HEK293 (cell line): ENCODE results near the gene NCK2.

ENCODE experiments used
- CTCF ChIA-PET: fragments of 350-600 bp; formaldehyde crosslinking; extraction: SDS; loops from one replicate; lab custom pipeline; 2021; ENCODE audit warnings: antibody characterized with exemption; lab: Yijun Ruan, JAX
- POLR2A ChIA-PET: fragments of 300-600 bp; formaldehyde crosslinking; extraction: SDS; loops from one replicate; lab custom pipeline; 2020; ENCODE audit warnings: antibody characterized with exemption, inconsistent platforms; lab: Yijun Ruan, JAX
- H3K27ac ChIP-seq: fragments of 200-500 bp; sonication (Bioruptor generic); 2 replicates; pipeline ENCODE4 v1.5.1; 2014; ENCODE audit warnings: low read depth, low read length, control low read depth, inconsistent platforms; ENCODE audit errors: extremely low read depth
- H3K36me3 ChIP-seq, 2 experiments: fragments of 200-500 bp in 1 of 2; sonication (Bioruptor generic) in 1 of 2; 1 replicate in 1 of 2; 2 replicates in 1 of 2; pipeline ENCODE4 v1.5.1; 2014 to 2017; ENCODE audit warnings: inconsistent platforms in 2 of 2, low read length in 2 of 2; ENCODE audit not compliant: control insufficient read depth in 2 of 2, insufficient read depth in 1 of 2
- H3K4me1 ChIP-seq: fragments of 200-500 bp; sonication (Bioruptor generic); 2 replicates; pipeline ENCODE4 v1.5.1; 2014; ENCODE audit warnings: mild to moderate bottlenecking, low read length, inconsistent platforms; ENCODE audit not compliant: control insufficient read depth, insufficient read depth
- H3K4me3 ChIP-seq: 2 replicates; pipeline ENCODE4 v1.5.1; 2011; ENCODE audit warnings: low read depth, mild to moderate bottlenecking, control low read depth, low read length, moderate library complexity
- H3K9me3 ChIP-seq: fragments of 200-500 bp; sonication (Bioruptor generic); 2 replicates; pipeline ENCODE4 v1.5.1; 2014; ENCODE audit warnings: low read depth, low read length, inconsistent platforms; ENCODE audit not compliant: control insufficient read depth, insufficient read depth
- KLF7 ChIP-seq: fragments of 450-650 bp; formaldehyde crosslinking; IDR thresholded peaks from 2 replicates; pipeline ENCODE4 v1.5.1; 2016; ENCODE audit warnings: missing biosample characterization, missing genetic modification characterization, borderline replicate concordance
- PRDM10 ChIP-seq: fragments of 450-650 bp; formaldehyde crosslinking; IDR thresholded peaks from 2 replicates; pipeline ENCODE4 v1.5.1; 2016; ENCODE audit warnings: missing biosample characterization, missing genetic modification characterization
- ZIC2 ChIP-seq: fragments of 450-650 bp; formaldehyde crosslinking; IDR thresholded peaks from 2 replicates; pipeline ENCODE4 v1.5.1; 2016; ENCODE audit warnings: missing biosample characterization, missing genetic modification characterization
- ZNF350 ChIP-seq: fragments of 450-650 bp; formaldehyde crosslinking; IDR thresholded peaks from 2 replicates; pipeline ENCODE4 v1.5.0; 2017; ENCODE audit warnings: missing biosample characterization, mild to moderate bottlenecking, missing genetic modification characterization
- ZNF488 ChIP-seq: fragments of 450-650 bp; formaldehyde crosslinking; IDR thresholded peaks from 2 replicates; pipeline ENCODE4 v1.5.1; 2016; ENCODE audit warnings: missing biosample characterization, missing genetic modification characterization
- ZNF701 ChIP-seq: fragments of 450-650 bp; formaldehyde crosslinking; IDR thresholded peaks from 2 replicates; pipeline ENCODE4 v1.5.1; 2016; ENCODE audit warnings: missing biosample characterization, missing genetic modification characterization
- TF ChIP-seq, protein P1 (sequence below): fragments of 450-650 bp; formaldehyde crosslinking; IDR thresholded peaks from 2 replicates; pipeline ENCODE4 v1.5.1; 2017; ENCODE audit warnings: missing biosample characterization, missing genetic modification characterization
- TF ChIP-seq, protein P2 (sequence below): fragments of 450-650 bp; formaldehyde crosslinking; IDR thresholded peaks from 2 replicates; pipeline ENCODE4 v1.5.1; 2016; ENCODE audit warnings: missing biosample characterization, missing genetic modification characterization

The NCK2 gene

GRCh38 chr2:105774781-105775337 is 30.1 kb downstream of the NCK2 start:
- TF ChIP-seq ZNF488 (tag by site-specific recombination) = no peak
- TF ChIP-seq, protein P1, sequence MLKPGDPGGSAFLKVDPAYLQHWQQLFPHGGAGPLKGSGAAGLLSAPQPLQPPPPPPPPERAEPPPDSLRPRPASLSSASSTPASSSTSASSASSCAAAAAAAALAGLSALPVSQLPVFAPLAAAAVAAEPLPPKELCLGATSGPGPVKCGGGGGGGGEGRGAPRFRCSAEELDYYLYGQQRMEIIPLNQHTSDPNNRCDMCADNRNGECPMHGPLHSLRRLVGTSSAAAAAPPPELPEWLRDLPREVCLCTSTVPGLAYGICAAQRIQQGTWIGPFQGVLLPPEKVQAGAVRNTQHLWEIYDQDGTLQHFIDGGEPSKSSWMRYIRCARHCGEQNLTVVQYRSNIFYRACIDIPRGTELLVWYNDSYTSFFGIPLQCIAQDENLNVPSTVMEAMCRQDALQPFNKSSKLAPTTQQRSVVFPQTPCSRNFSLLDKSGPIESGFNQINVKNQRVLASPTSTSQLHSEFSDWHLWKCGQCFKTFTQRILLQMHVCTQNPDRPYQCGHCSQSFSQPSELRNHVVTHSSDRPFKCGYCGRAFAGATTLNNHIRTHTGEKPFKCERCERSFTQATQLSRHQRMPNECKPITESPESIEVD = peak; percentile 21; the same call in 1 of the 2 replicates
- TF ChIP-seq ZNF350 (tag by site-specific recombination) = no peak
- H3K36me3 ChIP-seq = peaks cover 0 to 9% of the 10 kb centered on the region in 2 experiments; a peak in 1 of 3 replicates
- peaks cover 4% of the 10 kb centered on the region for H3K4me1 ChIP-seq
- no peak overlapping the region for H3K4me3 ChIP-seq
- CTCF ChIA-PET = no interaction called here
- no peaks in the 10 kb centered on the region for H3K9me3 ChIP-seq
- no peak overlapping the region for H3K27ac ChIP-seq
- POLR2A ChIA-PET = no interaction called here

- Histone ChIP-seq H3K27ac (no peak overlapping the region), H3K36me3 (peaks cover 0 to 9% of the 10 kb centered on the region in 2 experiments; a peak in 1 of 3 replicates), H3K4me1 (peaks cover 4% of the 10 kb centered on the region), H3K9me3 (no peaks in the 10 kb centered on the region), H3K4me3 (no peak overlapping the region)
- ChIA-PET CTCF (no interaction called here), POLR2A (no interaction called here)
- TF ChIP-seq PRDM10 (tag by site-specific recombination) (peak; percentile 46), ZIC2 (0 out of 2 replicates have a peak, but pooled peaks have one; percentile 18)
- TF ChIP-seq, protein P2, sequence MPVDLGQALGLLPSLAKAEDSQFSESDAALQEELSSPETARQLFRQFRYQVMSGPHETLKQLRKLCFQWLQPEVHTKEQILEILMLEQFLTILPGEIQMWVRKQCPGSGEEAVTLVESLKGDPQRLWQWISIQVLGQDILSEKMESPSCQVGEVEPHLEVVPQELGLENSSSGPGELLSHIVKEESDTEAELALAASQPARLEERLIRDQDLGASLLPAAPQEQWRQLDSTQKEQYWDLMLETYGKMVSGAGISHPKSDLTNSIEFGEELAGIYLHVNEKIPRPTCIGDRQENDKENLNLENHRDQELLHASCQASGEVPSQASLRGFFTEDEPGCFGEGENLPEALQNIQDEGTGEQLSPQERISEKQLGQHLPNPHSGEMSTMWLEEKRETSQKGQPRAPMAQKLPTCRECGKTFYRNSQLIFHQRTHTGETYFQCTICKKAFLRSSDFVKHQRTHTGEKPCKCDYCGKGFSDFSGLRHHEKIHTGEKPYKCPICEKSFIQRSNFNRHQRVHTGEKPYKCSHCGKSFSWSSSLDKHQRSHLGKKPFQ (tag by site-specific recombination) = no peak
Observed at GRCh38 chr2:105775809-105776559, 31.3 kb downstream of the NCK2 start.

- ChIA-PET CTCF (no interaction called here), POLR2A (no interaction called here)
- TF ChIP-seq KLF7 (tag by site-specific recombination) (no peak), ZNF701 (tag by site-specific recombination) (no peak)
- H3K27ac ChIP-seq = no peak overlapping the region
- H3K4me1 ChIP-seq = peaks cover 4% of the 10 kb centered on the region
- peaks cover 0 to 9% of the 10 kb centered on the region in 2 experiments; a peak in 1 of 3 replicates for H3K36me3 ChIP-seq
- no peaks in the 10 kb centered on the region for H3K9me3 ChIP-seq
- H3K4me3 ChIP-seq = no peak overlapping the region
Observed at GRCh38 chr2:105776560-105776928, 31.8 kb downstream of the NCK2 start.
